Measurements from ENCODE around the gene ASB6.

The ASB6 gene

DNA sequence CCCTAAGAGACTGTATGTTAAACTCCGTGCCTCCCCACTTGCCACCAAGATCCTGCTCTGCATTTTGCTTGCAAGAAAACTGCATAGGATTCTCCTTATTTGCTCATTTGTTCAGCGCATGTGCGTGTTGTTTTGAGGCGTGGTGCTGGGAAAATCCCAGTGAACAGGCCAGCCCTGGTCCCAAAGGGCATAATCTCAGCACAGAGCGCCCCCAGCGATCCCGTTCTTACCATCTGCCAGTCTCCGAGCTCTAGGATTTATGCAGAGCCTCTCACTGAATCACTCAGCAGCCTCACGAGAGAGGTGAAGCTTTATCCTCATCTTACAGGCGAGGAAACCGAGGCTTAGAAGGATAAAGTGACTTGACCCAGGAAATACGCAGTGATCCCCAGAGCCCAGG is 35.0 kb upstream of the ASB6 start:
- Histone ChIP-seq H3K9ac (ENCODE audit: low read length) (no peak overlapping the region), H3K56ac (ENCODE audit: low read length) (no peak overlapping the region), H2BK5ac (ENCODE audit: low read length) (no peak overlapping the region), H4K5ac (ENCODE audit: low read length) (no peak overlapping the region), H2BK120ac (ENCODE audit: low read depth, low read length) (no peak overlapping the region), H2BK15ac (replicated peaks; ENCODE audit: low read depth) (no peak overlapping the region), H3K4me2 (ENCODE audit: low read length) (no peak overlapping the region), H3K79me2 (ENCODE audit: control insufficient read depth, insufficient read depth, low read length) (no peaks in the 10 kb centered on the region), H3K27ac (ENCODE audit: low read depth, low read length) (no peak overlapping the region), H3K4me1 (ENCODE audit: control insufficient read depth, low read depth, low read length) (no peaks in the 10 kb centered on the region), H3K79me1 (ENCODE audit: low read length) (no peaks in the 10 kb centered on the region), H2AK5ac (ENCODE audit: low read length) (no peak overlapping the region), H3K4me3 (ENCODE audit: low read length) (no peak overlapping the region), H3K27me3 (ENCODE audit: insufficient read depth, low read length, poor library complexity) (no peaks in the 10 kb centered on the region), H3K36me3 (ENCODE audit: control insufficient read depth, insufficient read depth, low read length) (no peaks in the 10 kb centered on the region), H4K8ac (ENCODE audit: low read depth, low read length) (no peak overlapping the region), H3K4ac (ENCODE audit: low read depth, low read length) (no peak overlapping the region), H3K18ac (ENCODE audit: low read length) (no peak overlapping the region), H3K23ac (ENCODE audit: low read length) (no peak overlapping the region)
- no CpG with 5 or more reads among the region's 12 CpGs for WGBS (ENCODE audit: extremely low coverage, insufficient coverage, low lambda C conversion rate)
- DNase-seq = no peak

DNA sequence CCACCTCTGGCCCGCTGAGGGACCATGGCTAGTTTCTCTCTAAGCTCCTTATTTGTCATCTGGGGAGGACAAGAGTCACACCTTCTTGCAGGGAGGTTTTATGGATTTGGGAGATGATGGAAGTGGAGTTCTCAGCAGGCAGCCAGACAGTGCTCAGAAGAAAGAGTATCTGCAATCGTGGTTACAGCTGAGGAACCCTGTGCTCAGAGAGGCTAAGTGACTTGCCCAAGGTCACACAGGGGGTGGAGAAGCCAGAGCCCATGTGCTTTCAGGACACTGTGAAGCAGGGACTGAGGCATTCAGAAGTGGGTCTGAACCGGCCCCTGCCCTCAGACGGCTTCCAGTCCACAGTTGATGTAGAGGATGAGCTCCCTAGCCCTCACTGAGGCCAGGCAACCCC is 34.3 kb upstream of the ASB6 start:
- no peak overlapping the region for H3K23ac ChIP-seq (ENCODE audit: low read length)

DNA sequence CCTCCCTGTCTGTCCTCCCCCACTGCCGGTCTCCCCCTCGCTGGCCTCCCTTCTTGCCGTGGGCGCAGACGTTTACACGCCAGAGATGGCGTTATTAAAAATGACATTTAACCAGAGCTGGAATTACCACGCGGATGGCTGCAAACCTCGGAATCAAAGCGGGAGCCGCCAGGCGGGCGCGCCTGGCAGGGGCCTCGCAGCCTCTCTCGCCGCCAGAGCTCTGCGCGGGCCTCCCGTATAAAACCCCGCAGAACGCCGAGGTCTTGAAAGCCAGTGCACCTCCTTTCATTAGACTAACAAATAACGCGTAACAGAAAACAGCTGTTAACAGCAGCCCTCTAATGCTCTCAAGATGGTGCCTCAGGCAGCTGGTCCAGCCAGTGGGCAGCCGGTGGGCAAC is 33.7 kb upstream of the ASB6 start:
- Histone ChIP-seq H3K56ac (ENCODE audit: low read length) (no peak overlapping the region), H3K18ac (ENCODE audit: low read length) (no peak overlapping the region), H2BK5ac (ENCODE audit: low read length) (no peak overlapping the region), H3K27ac (ENCODE audit: low read depth, low read length) (no peak overlapping the region), H2BK120ac (ENCODE audit: low read depth, low read length) (no peak overlapping the region), H3K9ac (ENCODE audit: low read length) (no peak overlapping the region), H3K27me3 (ENCODE audit: insufficient read depth, low read length, poor library complexity) (no peaks in the 10 kb centered on the region), H3K23ac (ENCODE audit: low read length) (no peak overlapping the region), H3K79me1 (ENCODE audit: low read length) (no peaks in the 10 kb centered on the region), H3K4me1 (ENCODE audit: control insufficient read depth, low read depth, low read length) (no peaks in the 10 kb centered on the region), H4K8ac (ENCODE audit: low read depth, low read length) (no peak overlapping the region), H2BK15ac (replicated peaks; ENCODE audit: low read depth) (no peak overlapping the region), H3K4ac (ENCODE audit: low read depth, low read length) (no peak overlapping the region), H3K79me2 (ENCODE audit: control insufficient read depth, insufficient read depth, low read length) (no peaks in the 10 kb centered on the region), H3K36me3 (ENCODE audit: control insufficient read depth, insufficient read depth, low read length) (no peaks in the 10 kb centered on the region), H4K5ac (ENCODE audit: low read length) (no peak overlapping the region), H2AK5ac (ENCODE audit: low read length) (no peak overlapping the region), H3K4me3 (ENCODE audit: low read length) (no peak overlapping the region), H3K4me2 (ENCODE audit: low read length) (no peak overlapping the region)
- no peak for DNase-seq
- WGBS (ENCODE audit: extremely low coverage, insufficient coverage, low lambda C conversion rate) = no CpG with 5 or more reads among the region's 27 CpGs

More for the DNA sequence above, 34.3 kb upstream of the ASB6 start:
- Histone ChIP-seq H3K4me3 (ENCODE audit: low read length) (no peak overlapping the region), H2AK5ac (ENCODE audit: low read length) (no peak overlapping the region), H2BK5ac (ENCODE audit: low read length) (no peak overlapping the region), H3K4me2 (ENCODE audit: low read length) (no peak overlapping the region), H3K36me3 (ENCODE audit: control insufficient read depth, insufficient read depth, low read length) (no peaks in the 10 kb centered on the region), H2BK120ac (ENCODE audit: low read depth, low read length) (no peak overlapping the region), H3K27me3 (ENCODE audit: insufficient read depth, low read length, poor library complexity) (no peaks in the 10 kb centered on the region), H2BK15ac (replicated peaks; ENCODE audit: low read depth) (no peak overlapping the region), H4K5ac (ENCODE audit: low read length) (no peak overlapping the region), H4K8ac (ENCODE audit: low read depth, low read length) (no peak overlapping the region), H3K18ac (ENCODE audit: low read length) (no peak overlapping the region), H3K79me2 (ENCODE audit: control insufficient read depth, insufficient read depth, low read length) (no peaks in the 10 kb centered on the region), H3K56ac (ENCODE audit: low read length) (no peak overlapping the region), H3K79me1 (ENCODE audit: low read length) (no peaks in the 10 kb centered on the region), H3K9ac (ENCODE audit: low read length) (no peak overlapping the region), H3K27ac (ENCODE audit: low read depth, low read length) (no peak overlapping the region), H3K4ac (ENCODE audit: low read depth, low read length) (no peak overlapping the region), H3K4me1 (ENCODE audit: control insufficient read depth, low read depth, low read length) (no peaks in the 10 kb centered on the region)
- no CpG with 5 or more reads among the region's 4 CpGs for WGBS (ENCODE audit: extremely low coverage, insufficient coverage, low lambda C conversion rate)
- no peak for DNase-seq

DNA sequence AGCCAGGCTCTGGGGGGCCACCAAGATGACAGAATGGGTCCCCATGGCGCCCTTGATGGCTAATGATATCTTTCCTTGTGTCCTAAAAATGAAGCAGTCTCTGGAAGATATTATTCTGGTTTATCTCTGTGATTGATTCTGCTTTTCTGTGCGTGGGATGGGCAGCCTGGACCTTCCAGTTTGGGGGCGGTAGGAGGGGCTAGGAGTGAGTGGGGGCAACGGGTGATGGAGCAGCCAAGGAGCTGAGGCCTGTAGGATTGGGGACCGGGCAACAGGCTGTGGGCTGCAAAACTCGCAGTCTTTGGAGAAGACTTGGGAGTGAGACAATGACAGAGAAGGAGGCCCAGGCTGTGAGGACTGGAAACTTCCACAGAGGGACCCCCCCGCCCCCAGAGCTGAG is 32.3 kb upstream of the ASB6 start:
- no CpG with 5 or more reads among the region's 7 CpGs for WGBS (ENCODE audit: extremely low coverage, insufficient coverage, low lambda C conversion rate)
- Histone ChIP-seq H3K4me2 (ENCODE audit: low read length) (no peak overlapping the region), H2AK5ac (ENCODE audit: low read length) (no peak overlapping the region), H3K18ac (ENCODE audit: low read length) (no peak overlapping the region), H3K4me1 (ENCODE audit: control insufficient read depth, low read depth, low read length) (peaks cover 2% of the 10 kb centered on the region), H3K79me2 (ENCODE audit: control insufficient read depth, insufficient read depth, low read length) (no peaks in the 10 kb centered on the region), H2BK120ac (ENCODE audit: low read depth, low read length) (no peak overlapping the region), H3K4me3 (ENCODE audit: low read length) (no peak overlapping the region), H3K27ac (ENCODE audit: low read depth, low read length) (no peak overlapping the region), H4K8ac (ENCODE audit: low read depth, low read length) (no peak overlapping the region), H3K9ac (ENCODE audit: low read length) (no peak overlapping the region), H3K23ac (ENCODE audit: low read length) (no peak overlapping the region), H3K27me3 (ENCODE audit: insufficient read depth, low read length, poor library complexity) (no peaks in the 10 kb centered on the region), H3K79me1 (ENCODE audit: low read length) (no peaks in the 10 kb centered on the region), H2BK5ac (ENCODE audit: low read length) (no peak overlapping the region), H4K5ac (ENCODE audit: low read length) (no peak overlapping the region), H3K36me3 (ENCODE audit: control insufficient read depth, insufficient read depth, low read length) (no peaks in the 10 kb centered on the region), H3K56ac (ENCODE audit: low read length) (no peak overlapping the region), H2BK15ac (replicated peaks; ENCODE audit: low read depth) (no peak overlapping the region), H3K4ac (ENCODE audit: low read depth, low read length) (no peak overlapping the region)
- DNase-seq = no peak

DNA sequence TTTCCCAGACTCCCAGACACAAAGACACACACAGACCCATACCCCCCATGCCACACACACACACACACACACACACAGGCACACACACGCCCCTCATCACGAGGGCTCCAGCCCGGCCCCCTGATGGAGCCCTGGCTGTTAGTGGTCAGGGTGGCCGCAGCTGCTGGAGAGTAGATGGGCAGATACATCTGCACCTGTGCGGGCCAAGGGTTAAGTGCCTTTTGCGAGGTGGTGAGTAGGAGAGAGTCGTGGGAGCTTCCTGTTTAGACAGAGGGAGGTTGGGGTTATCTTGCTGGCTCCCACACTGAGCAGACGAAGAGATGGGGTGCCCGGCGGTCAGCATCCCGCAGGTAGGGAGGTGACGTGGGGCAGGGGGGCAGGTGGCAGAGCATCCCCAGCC is 31.7 kb upstream of the ASB6 start:
- Histone ChIP-seq H2AK5ac (ENCODE audit: low read length) (no peak overlapping the region), H3K4me1 (ENCODE audit: control insufficient read depth, low read depth, low read length) (peaks cover 2% of the 10 kb centered on the region), H2BK15ac (replicated peaks; ENCODE audit: low read depth) (no peak overlapping the region), H3K18ac (ENCODE audit: low read length) (no peak overlapping the region), H2BK120ac (ENCODE audit: low read depth, low read length) (no peak overlapping the region), H3K9ac (ENCODE audit: low read length) (no peak overlapping the region), H3K4me3 (ENCODE audit: low read length) (no peak overlapping the region), H3K56ac (ENCODE audit: low read length) (no peak overlapping the region), H3K79me2 (ENCODE audit: control insufficient read depth, insufficient read depth, low read length) (no peaks in the 10 kb centered on the region), H3K27me3 (ENCODE audit: insufficient read depth, low read length, poor library complexity) (no peaks in the 10 kb centered on the region), H3K4me2 (ENCODE audit: low read length) (no peak overlapping the region), H3K27ac (ENCODE audit: low read depth, low read length) (no peak overlapping the region), H3K36me3 (ENCODE audit: control insufficient read depth, insufficient read depth, low read length) (no peaks in the 10 kb centered on the region), H3K4ac (ENCODE audit: low read depth, low read length) (no peak overlapping the region), H3K23ac (ENCODE audit: low read length) (no peak overlapping the region), H4K8ac (ENCODE audit: low read depth, low read length) (no peak overlapping the region), H2BK5ac (ENCODE audit: low read length) (no peak overlapping the region), H4K5ac (ENCODE audit: low read length) (no peak overlapping the region), H3K79me1 (ENCODE audit: low read length) (no peaks in the 10 kb centered on the region)
- DNase-seq = no peak
- no CpG with 5 or more reads among the region's 12 CpGs for WGBS (ENCODE audit: extremely low coverage, insufficient coverage, low lambda C conversion rate)

DNA sequence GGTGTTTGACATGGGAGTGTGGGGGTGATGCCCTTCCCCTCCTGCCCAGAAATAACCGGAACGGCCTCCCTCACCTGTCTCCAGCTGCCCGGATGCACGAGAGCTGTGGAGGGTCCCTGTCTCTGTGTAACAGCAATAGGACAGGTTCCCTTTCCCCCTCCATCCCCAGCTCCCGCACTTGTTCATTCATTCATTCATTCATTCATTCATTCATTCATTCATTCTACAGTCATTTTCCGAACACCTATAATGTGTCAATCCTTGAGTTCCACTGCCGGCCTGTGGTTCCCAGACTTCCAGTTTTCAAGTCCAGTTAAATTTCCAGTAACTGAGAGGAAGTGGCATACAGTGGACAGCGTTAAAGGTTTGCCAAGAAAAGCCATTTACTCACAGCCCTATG is 30.8 kb upstream of the ASB6 start:
- Histone ChIP-seq H3K56ac (ENCODE audit: low read length) (no peak overlapping the region), H3K4me1 (ENCODE audit: control insufficient read depth, low read depth, low read length) (peaks cover 2% of the 10 kb centered on the region), H3K27me3 (ENCODE audit: insufficient read depth, low read length, poor library complexity) (no peaks in the 10 kb centered on the region), H3K4me3 (ENCODE audit: low read length) (no peak overlapping the region), H2BK120ac (ENCODE audit: low read depth, low read length) (no peak overlapping the region), H2BK15ac (replicated peaks; ENCODE audit: low read depth) (no peak overlapping the region), H2BK5ac (ENCODE audit: low read length) (no peak overlapping the region), H3K36me3 (ENCODE audit: control insufficient read depth, insufficient read depth, low read length) (no peaks in the 10 kb centered on the region), H2AK5ac (ENCODE audit: low read length) (no peak overlapping the region), H3K9ac (ENCODE audit: low read length) (no peak overlapping the region), H3K79me2 (ENCODE audit: control insufficient read depth, insufficient read depth, low read length) (no peaks in the 10 kb centered on the region), H3K79me1 (ENCODE audit: low read length) (no peaks in the 10 kb centered on the region), H3K4me2 (ENCODE audit: low read length) (no peak overlapping the region), H3K18ac (ENCODE audit: low read length) (no peak overlapping the region), H4K8ac (ENCODE audit: low read depth, low read length) (no peak overlapping the region), H3K4ac (ENCODE audit: low read depth, low read length) (no peak overlapping the region), H4K5ac (ENCODE audit: low read length) (no peak overlapping the region), H3K27ac (ENCODE audit: low read depth, low read length) (no peak overlapping the region), H3K23ac (ENCODE audit: low read length) (no peak overlapping the region)
- no CpG with 5 or more reads among the region's 8 CpGs for WGBS (ENCODE audit: extremely low coverage, insufficient coverage, low lambda C conversion rate)
- no peak for DNase-seq

Measured in mesendoderm (in vitro differentiated cells).